Heart left ventricle (tissue), 13 donors: ENCODE measurements around the gene GATAD2A.

Source experiments
- POLR2A ChIP-seq, 2 donors: fragments of 450-650 bp; IDR thresholded peaks; one replicate each; pipeline ENCODE4 v1.6.1; 2017; ENCODE audit warnings: antibody characterized with exemption in 2 of 2, mild to moderate bottlenecking in 2 of 2, moderate library complexity in 2 of 2
- TF ChIP-seq, protein P1 (sequence below), 12 donors: fragments of 200-600 bp; sonication (generic) in 4 of 12; IDR thresholded peaks; one replicate each; pipeline versions ENCODE4 v1.5.0 to v1.8.0; 2018 to 2022; ENCODE audit warnings: antibody characterized with exemption in 12 of 12, mild to moderate bottlenecking in 5 of 12
- donor health status: ischemic (EF 13 %, LVEDD 7.1; RV severe dilation, severe dysfunction).
- donor health status: DM: no; HTN: yes; CAD: no.
- donor health status: DM: no; HTN: no; CAD: no.
- donor health status: ischemic (EF 25% LVEDD 6.9; RV normal size, moderate dysfunction).
- donor health status: ischemic (EF 25% LVEDD 5.7; RV mildly dilated, moderate dysfunction).
- donor health status: ischemic (EF 35%, LVEDD 5.7; RV mildly dilated, moderate dysfunction).
- donor health status: nonischemic (EF 11% LVEDD 7.7; RV severe dilation, severe dysfunction).
- donor health status: DM: yes; HTN: yes; CAD: no.
- donor health status: PGD.
- donor health status: ischemic (EF 29% LVEDD 5.4; RV normal size, mild dysfunction).
- donor health status: nonischemic (EF 23%, LVEDD 6.1; RV moderate dilation, normal function).

DNA sequence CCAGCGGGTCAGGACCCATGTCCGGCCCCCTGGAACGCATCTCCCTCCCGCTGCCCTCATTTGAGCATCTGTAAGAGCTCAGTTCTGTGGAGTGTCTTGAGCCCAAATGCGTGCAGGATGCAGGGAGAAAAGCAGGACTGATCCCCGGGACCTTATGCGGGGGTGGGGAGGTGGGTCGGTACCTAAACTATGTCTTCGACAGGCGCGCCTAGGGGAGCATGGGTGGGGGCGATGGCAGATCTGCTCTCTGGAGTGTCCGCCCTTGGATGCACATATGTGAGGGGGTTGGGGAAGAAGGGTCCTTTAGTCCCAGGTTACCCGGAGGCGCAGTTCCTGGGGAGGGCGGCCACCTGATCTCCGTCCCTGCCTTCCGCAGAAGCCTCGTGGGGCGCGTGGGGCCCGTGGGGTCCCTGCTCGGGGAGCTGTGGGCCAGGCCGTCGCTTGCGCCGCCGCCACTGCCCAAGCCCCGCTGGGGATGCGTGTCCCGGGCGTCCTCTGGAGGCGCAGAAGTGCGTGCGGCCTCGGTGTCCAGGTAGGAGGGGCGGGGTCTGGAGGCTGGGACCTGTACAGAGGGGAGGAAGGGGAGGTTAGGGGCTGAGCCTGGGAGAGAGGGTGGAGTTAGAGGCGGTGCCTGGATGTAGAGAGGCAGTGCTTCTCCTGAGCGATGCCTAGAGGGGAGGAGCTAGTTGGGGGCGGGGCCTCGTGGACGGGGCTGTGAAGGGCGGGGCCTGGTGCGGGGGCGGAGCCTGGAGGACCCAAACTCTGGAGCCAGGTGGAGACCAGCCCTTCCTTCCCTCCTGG is 135.4 kb downstream of the GATAD2A start:
- TF ChIP-seq, protein P1, sequence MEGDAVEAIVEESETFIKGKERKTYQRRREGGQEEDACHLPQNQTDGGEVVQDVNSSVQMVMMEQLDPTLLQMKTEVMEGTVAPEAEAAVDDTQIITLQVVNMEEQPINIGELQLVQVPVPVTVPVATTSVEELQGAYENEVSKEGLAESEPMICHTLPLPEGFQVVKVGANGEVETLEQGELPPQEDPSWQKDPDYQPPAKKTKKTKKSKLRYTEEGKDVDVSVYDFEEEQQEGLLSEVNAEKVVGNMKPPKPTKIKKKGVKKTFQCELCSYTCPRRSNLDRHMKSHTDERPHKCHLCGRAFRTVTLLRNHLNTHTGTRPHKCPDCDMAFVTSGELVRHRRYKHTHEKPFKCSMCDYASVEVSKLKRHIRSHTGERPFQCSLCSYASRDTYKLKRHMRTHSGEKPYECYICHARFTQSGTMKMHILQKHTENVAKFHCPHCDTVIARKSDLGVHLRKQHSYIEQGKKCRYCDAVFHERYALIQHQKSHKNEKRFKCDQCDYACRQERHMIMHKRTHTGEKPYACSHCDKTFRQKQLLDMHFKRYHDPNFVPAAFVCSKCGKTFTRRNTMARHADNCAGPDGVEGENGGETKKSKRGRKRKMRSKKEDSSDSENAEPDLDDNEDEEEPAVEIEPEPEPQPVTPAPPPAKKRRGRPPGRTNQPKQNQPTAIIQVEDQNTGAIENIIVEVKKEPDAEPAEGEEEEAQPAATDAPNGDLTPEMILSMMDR (IDR thresholded peaks at IDR 0.05) = no peak
- no peak for TF ChIP-seq POLR2A (IDR thresholded peaks at IDR 0.05)
